Adipocyte (in vitro differentiated cells): Measurements from ENCODE around the gene CYRIA.

Experiments
- DNase-seq: peaks from one replicate; pipeline ENCODE4 v3.0.0-alpha.2; 2015; ENCODE audit warnings: low read depth
- H3K27me3 ChIP-seq: replicated peaks from 2 replicates; pipeline ENCODE4 v1.7.0; 2013; ENCODE audit warnings: mild to moderate bottlenecking, low read length, moderate library complexity; ENCODE audit not compliant: control insufficient read depth, insufficient read depth
- H3K36me3 ChIP-seq: 2 replicates; pipeline ENCODE4 v1.7.0; 2013; ENCODE audit warnings: low read length, mild to moderate bottlenecking, moderate library complexity; ENCODE audit not compliant: control insufficient read depth, insufficient read depth, severe bottlenecking
- H3K4me1 ChIP-seq: 2 replicates; pipeline ENCODE4 v1.7.0; 2013; ENCODE audit warnings: mild to moderate bottlenecking, low read length, moderate library complexity; ENCODE audit not compliant: control insufficient read depth, insufficient read depth
- H3K4me3 ChIP-seq: 2 replicates; pipeline ENCODE4 v1.7.0; 2013; ENCODE audit warnings: mild to moderate bottlenecking, low read length, moderate library complexity
- H3K9ac ChIP-seq: 2 replicates; pipeline ENCODE4 v1.7.0; 2013; ENCODE audit warnings: mild to moderate bottlenecking, low read length, moderate library complexity
- H3K9me3 ChIP-seq: 2 replicates; pipeline ENCODE4 v1.7.0; 2013; ENCODE audit warnings: mild to moderate bottlenecking, low read length, moderate library complexity; ENCODE audit not compliant: control insufficient read depth

The CYRIA gene

GRCh38 chr2:16637304-16637703, 28.3 kb downstream of the CYRIA start:
- H3K4me1 ChIP-seq, result peaks cover 33% of the 10 kb centered on the region
- H3K36me3 ChIP-seq, result no peaks in the 10 kb centered on the region
- H3K27me3 ChIP-seq, result peaks cover 5% of the 10 kb centered on the region
- no peaks in the 10 kb centered on the region for H3K9me3 ChIP-seq
- no peak overlapping the region for H3K9ac ChIP-seq
- no peak overlapping the region for H3K4me3 ChIP-seq
- no peak for DNase-seq

- Histone ChIP-seq H3K4me3 (no peak overlapping the region), H3K27me3 (peaks cover 17% of the 10 kb centered on the region), H3K9me3 (no peaks in the 10 kb centered on the region), H3K36me3 (no peaks in the 10 kb centered on the region), H3K4me1 (peaks cover 26% of the 10 kb centered on the region), H3K9ac (peak overlapping the region; percentile 39)
- DNase-seq, result no peak
Measured at GRCh38 chr2:16635791-16636699, 29.6 kb downstream of the CYRIA start.

GRCh38 chr2:16633621-16634430, 31.8 kb downstream of the CYRIA start:
- no peaks in the 10 kb centered on the region for H3K36me3 ChIP-seq
- no peaks in the 10 kb centered on the region for H3K9me3 ChIP-seq
- no peak overlapping the region for H3K4me3 ChIP-seq
- no peak for DNase-seq
- no peak overlapping the region for H3K9ac ChIP-seq
- H3K27me3 ChIP-seq, result peaks cover 33% of the 10 kb centered on the region
- peaks cover 19% of the 10 kb centered on the region for H3K4me1 ChIP-seq

- H3K27me3 ChIP-seq, result peaks cover 33% of the 10 kb centered on the region
- H3K4me3 ChIP-seq, result no peak overlapping the region
- H3K9me3 ChIP-seq, result no peaks in the 10 kb centered on the region
- DNase-seq, result no peak
- H3K4me1 ChIP-seq, result peaks cover 19% of the 10 kb centered on the region
- no peaks in the 10 kb centered on the region for H3K36me3 ChIP-seq
- H3K9ac ChIP-seq, result no peak overlapping the region
Measured at GRCh38 chr2:16632598-16632997, 33.0 kb downstream of the CYRIA start.

GRCh38 chr2:16630463-16630862, 35.2 kb downstream of the CYRIA start:
- Histone ChIP-seq H3K4me3 (no peak overlapping the region), H3K27me3 (peaks cover 33% of the 10 kb centered on the region), H3K9ac (no peak overlapping the region), H3K4me1 (peaks cover 20% of the 10 kb centered on the region), H3K36me3 (no peaks in the 10 kb centered on the region), H3K9me3 (no peaks in the 10 kb centered on the region)
- DNase-seq, result no peak

GRCh38 chr2:16629770-16630169, 35.9 kb downstream of the CYRIA start:
- DNase-seq, result no peak
- Histone ChIP-seq H3K4me3 (no peak overlapping the region), H3K27me3 (peaks cover 33% of the 10 kb centered on the region), H3K36me3 (no peaks in the 10 kb centered on the region), H3K9ac (no peak overlapping the region), H3K9me3 (no peaks in the 10 kb centered on the region), H3K4me1 (peaks cover 26% of the 10 kb centered on the region)

- H3K9me3 ChIP-seq, result no peaks in the 10 kb centered on the region
- no peak overlapping the region for H3K4me3 ChIP-seq
- peaks cover 33% of the 10 kb centered on the region for H3K27me3 ChIP-seq
- H3K36me3 ChIP-seq, result no peaks in the 10 kb centered on the region
- H3K9ac ChIP-seq, result no peak overlapping the region
- DNase-seq, result no peak
- peaks cover 34% of the 10 kb centered on the region for H3K4me1 ChIP-seq
Measured at GRCh38 chr2:16629044-16629443, 36.6 kb downstream of the CYRIA start.

GRCh38 chr2:16628314-16628713, 37.3 kb downstream of the CYRIA start:
- Histone ChIP-seq H3K4me1 (peaks cover 37% of the 10 kb centered on the region), H3K4me3 (no peak overlapping the region), H3K36me3 (no peaks in the 10 kb centered on the region), H3K9ac (no peak overlapping the region), H3K27me3 (peaks cover 33% of the 10 kb centered on the region), H3K9me3 (no peaks in the 10 kb centered on the region)
- no peak for DNase-seq

GRCh38 chr2:16626997-16627605, 38.5 kb downstream of the CYRIA start:
- no peak for DNase-seq
- H3K9me3 ChIP-seq, result no peaks in the 10 kb centered on the region
- H3K36me3 ChIP-seq, result no peaks in the 10 kb centered on the region
- peak overlapping the region; percentile 64 for H3K9ac ChIP-seq
- H3K4me3 ChIP-seq, result no peak overlapping the region
- H3K27me3 ChIP-seq, result peaks cover 26% of the 10 kb centered on the region
- peaks cover 47% of the 10 kb centered on the region for H3K4me1 ChIP-seq

- Histone ChIP-seq H3K27me3 (peaks cover 20% of the 10 kb centered on the region), H3K9ac (peak overlapping the region; percentile 64), H3K4me3 (peak overlapping the region; percentile 21), H3K36me3 (no peaks in the 10 kb centered on the region), H3K9me3 (no peaks in the 10 kb centered on the region), H3K4me1 (peaks cover 52% of the 10 kb centered on the region)
- no peak for DNase-seq
Measured at GRCh38 chr2:16626497-16626896, 39.1 kb downstream of the CYRIA start.

- Histone ChIP-seq H3K4me1 (peaks cover 59% of the 10 kb centered on the region), H3K27me3 (peaks cover 13% of the 10 kb centered on the region), H3K36me3 (no peaks in the 10 kb centered on the region), H3K9me3 (no peaks in the 10 kb centered on the region), H3K4me3 (no peak overlapping the region), H3K9ac (no peak overlapping the region)
- no peak for DNase-seq
Measured at GRCh38 chr2:16625759-16626158, 39.9 kb downstream of the CYRIA start.
